ENCODE data around the gene GOLT1A. TPM values are rescaled to one million over a fixed set of nuclear protein-coding genes. Genes with fewer than 3 reads are reported as not detected.

The GOLT1A gene
- total and polyA plus RNA-seq, 10 of the 15 experiments (the other 5 are each of a cell fraction or from before 2014, with no cell fraction given) = 0.09 to 0.46 TPM; not detected in 8

DNA sequence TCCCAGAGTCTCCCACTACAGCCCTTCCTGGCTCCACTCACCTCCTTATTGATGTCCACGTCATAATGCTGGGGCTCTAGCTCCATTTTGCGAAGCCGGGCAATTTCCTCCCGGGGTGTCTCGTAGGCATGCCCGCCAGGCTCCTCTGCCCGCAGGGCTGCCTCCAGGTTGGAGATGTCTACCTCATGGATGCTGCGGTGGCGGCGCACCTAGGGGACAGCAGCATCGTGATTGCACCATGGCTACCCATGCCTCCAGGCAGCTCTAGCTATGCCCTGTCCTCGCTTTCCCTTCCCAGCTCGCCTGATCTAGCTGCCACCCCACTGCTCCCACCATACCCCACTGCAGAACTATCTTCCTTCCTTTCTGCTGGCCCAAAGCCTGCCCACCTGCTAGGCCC lies 15.1 kb upstream of the GOLT1A start:
- no peak for FAIRE-seq
- CTCF ChIA-PET = interaction anchor here (0.6 to 1.7 kb wide), 6 partner anchors 13 to 135 kb away, joined by 3 to 6 read pairs (median 4); no protein-coding TSS in a partner anchor

More for the DNA sequence above, 15.1 kb upstream of the GOLT1A start:
- H2AFZ ChIP-seq (ENCODE audit: control insufficient read depth, low read depth, low read length) = no peak overlapping the region
- POLR2A ChIA-PET = no interaction called here
- intact Hi-C loops (cut with micrococcal nuclease; ENCODE audit: unreplicated experiment) (no loop called here), in situ Hi-C loops (cut with MboI) (no loop called here)
- RAD21 ChIA-PET (ENCODE audit: unreplicated experiment) = no interaction called here
- SMC1A ChIA-PET (ENCODE audit: uncharacterized antibody, unreplicated experiment) = interaction anchor here (0.9 to 1.0 kb wide), 2 partner anchors 18 to 66 kb away, joined by 3 read pairs; no protein-coding TSS in a partner anchor
- no peak for ATAC-seq
- H4K20me1 ChIP-seq (ENCODE audit: control insufficient read depth, insufficient read depth) = no peaks in the 10 kb centered on the region
- no peak overlapping the region for H3K4me2 ChIP-seq (ENCODE audit: control insufficient read depth, insufficient read depth)
- H3K4me1 ChIP-seq (ENCODE audit: control insufficient read depth, insufficient read depth, low read length) = no peaks in the 10 kb centered on the region
- H3K27me3 ChIP-seq (replicated peaks in 1 of 2; ENCODE audit: control insufficient read depth in 2 of 2, insufficient read depth in 2 of 2, low read length in 1 of 2) = peaks cover 0 to 2% of the 10 kb centered on the region in 2 experiments; a peak in 3 of 4 replicates
- H3K4me3 ChIP-seq = no peak overlapping the region
- H3K79me2 ChIP-seq (ENCODE audit: control insufficient read depth, insufficient read depth, low read length) = no peaks in the 10 kb centered on the region
- H3K36me3 ChIP-seq (ENCODE audit: control insufficient read depth in 2 of 2, insufficient read depth in 2 of 2, low read length in 1 of 2) = no peaks in the 10 kb centered on the region
- 41% methylated on average over 13 of the region's 13 CpGs for WGBS (ENCODE audit: insufficient coverage, insufficient replicate concordance, low lambda C conversion rate, missing lambda C conversion rate)
- DNase-seq (ENCODE audit: low read depth, low spot score) = no peak
- no peaks in the 10 kb centered on the region for H3K9me3 ChIP-seq (replicated peaks; ENCODE audit: control insufficient read depth, insufficient read depth, low read length)
- H3K27ac ChIP-seq (ENCODE audit: control insufficient read depth, insufficient read depth) = no peak overlapping the region
- TF ChIP-seq, protein P1, sequence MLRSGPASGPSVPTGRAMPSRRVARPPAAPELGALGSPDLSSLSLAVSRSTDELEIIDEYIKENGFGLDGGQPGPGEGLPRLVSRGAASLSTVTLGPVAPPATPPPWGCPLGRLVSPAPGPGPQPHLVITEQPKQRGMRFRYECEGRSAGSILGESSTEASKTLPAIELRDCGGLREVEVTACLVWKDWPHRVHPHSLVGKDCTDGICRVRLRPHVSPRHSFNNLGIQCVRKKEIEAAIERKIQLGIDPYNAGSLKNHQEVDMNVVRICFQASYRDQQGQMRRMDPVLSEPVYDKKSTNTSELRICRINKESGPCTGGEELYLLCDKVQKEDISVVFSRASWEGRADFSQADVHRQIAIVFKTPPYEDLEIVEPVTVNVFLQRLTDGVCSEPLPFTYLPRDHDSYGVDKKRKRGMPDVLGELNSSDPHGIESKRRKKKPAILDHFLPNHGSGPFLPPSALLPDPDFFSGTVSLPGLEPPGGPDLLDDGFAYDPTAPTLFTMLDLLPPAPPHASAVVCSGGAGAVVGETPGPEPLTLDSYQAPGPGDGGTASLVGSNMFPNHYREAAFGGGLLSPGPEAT (IDR thresholded peaks at IDR 0.05; ENCODE audit: low read depth) = no peak
- TF ChIP-seq MYB (IDR thresholded peaks at IDR 0.05; ENCODE audit: borderline replicate concordance, low read depth, low read length) (no peak), NFYB (IDR thresholded peaks at IDR 0.05; ENCODE audit: insufficient read depth, low read depth, low read length) (no peak), MTA2 (IDR thresholded peaks at IDR 0.05; ENCODE audit: low read depth) (no peak), FOXK2 (IDR thresholded peaks at IDR 0.05) (no peak), TCF7 (IDR thresholded peaks at IDR 0.05; ENCODE audit: borderline replicate concordance) (no peak), POLR2AphosphoS5 (IDR thresholded peaks at IDR 0.05; ENCODE audit: low read length) (no peak), RELA (IDR thresholded peaks at IDR 0.05; ENCODE audit: borderline replicate concordance, partially characterized antibody) (no peak), HCFC1 (IDR thresholded peaks at IDR 0.05; ENCODE audit: low read length) (no peak), BRCA1 (IDR thresholded peaks at IDR 0.05; ENCODE audit: low read depth, low read length) (no peak), TCF12 (IDR thresholded peaks at IDR 0.05; ENCODE audit: low read depth, low read length) (no peak), IKZF2 (IDR thresholded peaks at IDR 0.05) (no peak), FOXM1 (IDR thresholded peaks at IDR 0.05; ENCODE audit: low read depth, low read length) (no peak), TARDBP (IDR thresholded peaks at IDR 0.05; ENCODE audit: borderline replicate concordance) (no peak), POLR2AphosphoS2 (IDR thresholded peaks at IDR 0.05; ENCODE audit: low read depth, low read length) (no peak), EP300 (IDR thresholded peaks at IDR 0.05; ENCODE audit: borderline replicate concordance in 1 of 2, control insufficient read depth in 1 of 2, low read depth in 2 of 2, low read length in 2 of 2) (no peak), MEF2B (IDR thresholded peaks at IDR 0.05; ENCODE audit: partially characterized antibody, poor library complexity, severe bottlenecking) (no peak), HDGF (IDR thresholded peaks at IDR 0.05) (no peak)
- TF ChIP-seq, protein P2, sequence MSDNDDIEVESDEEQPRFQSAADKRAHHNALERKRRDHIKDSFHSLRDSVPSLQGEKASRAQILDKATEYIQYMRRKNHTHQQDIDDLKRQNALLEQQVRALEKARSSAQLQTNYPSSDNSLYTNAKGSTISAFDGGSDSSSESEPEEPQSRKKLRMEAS (IDR thresholded peaks at IDR 0.05; ENCODE audit: low read depth, low read length) = no peak
- TF ChIP-seq, protein P3, sequence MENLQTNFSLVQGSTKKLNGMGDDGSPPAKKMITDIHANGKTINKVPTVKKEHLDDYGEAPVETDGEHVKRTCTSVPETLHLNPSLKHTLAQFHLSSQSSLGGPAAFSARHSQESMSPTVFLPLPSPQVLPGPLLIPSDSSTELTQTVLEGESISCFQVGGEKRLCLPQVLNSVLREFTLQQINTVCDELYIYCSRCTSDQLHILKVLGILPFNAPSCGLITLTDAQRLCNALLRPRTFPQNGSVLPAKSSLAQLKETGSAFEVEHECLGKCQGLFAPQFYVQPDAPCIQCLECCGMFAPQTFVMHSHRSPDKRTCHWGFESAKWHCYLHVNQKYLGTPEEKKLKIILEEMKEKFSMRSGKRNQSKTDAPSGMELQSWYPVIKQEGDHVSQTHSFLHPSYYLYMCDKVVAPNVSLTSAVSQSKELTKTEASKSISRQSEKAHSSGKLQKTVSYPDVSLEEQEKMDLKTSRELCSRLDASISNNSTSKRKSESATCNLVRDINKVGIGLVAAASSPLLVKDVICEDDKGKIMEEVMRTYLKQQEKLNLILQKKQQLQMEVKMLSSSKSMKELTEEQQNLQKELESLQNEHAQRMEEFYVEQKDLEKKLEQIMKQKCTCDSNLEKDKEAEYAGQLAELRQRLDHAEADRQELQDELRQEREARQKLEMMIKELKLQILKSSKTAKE (IDR thresholded peaks at IDR 0.05; ENCODE audit: low read depth, poor library complexity, severe bottlenecking) = no peak
- no TSS peak for BruUV-seq (replicated peaks)
- H3K9ac ChIP-seq (ENCODE audit: control insufficient read depth, insufficient read depth, low read length) = no peak overlapping the region
